Stimulated activated CD4-positive, alpha-beta T cell treated with anti-CD3 and anti-CD28 coated beads, Interleukin-12 subunit alpha, Interleukin-12 subunit beta, amount 100 ng/mL, for 48 hours (primary cell): Measurements from ENCODE around the gene TMCC2.

Source experiments
- DNase-seq, 3 donors: peaks; one replicate each; pipeline ENCODE4 v3.0.0-alpha.2; 2020; ENCODE audit warnings: low read depth in 2 of 3, low spot score in 1 of 3

The TMCC2 gene

GRCh38 chr1:205301842-205302588 lies 74.3 kb downstream of the TMCC2 start:
- no peak for DNase-seq

- DNase-seq = no peak
Observed at GRCh38 chr1:205303247-205303888, 75.6 kb downstream of the TMCC2 start.

GRCh38 chr1:205304046-205304694 lies 76.4 kb downstream of the TMCC2 start:
- no peak for DNase-seq

- DNase-seq = no peak
Observed at GRCh38 chr1:205304695-205305070, 76.9 kb downstream of the TMCC2 start.

GRCh38 chr1:205306929-205307566 lies 79.3 kb downstream of the TMCC2 start:
- DNase-seq = no peak

DNA sequence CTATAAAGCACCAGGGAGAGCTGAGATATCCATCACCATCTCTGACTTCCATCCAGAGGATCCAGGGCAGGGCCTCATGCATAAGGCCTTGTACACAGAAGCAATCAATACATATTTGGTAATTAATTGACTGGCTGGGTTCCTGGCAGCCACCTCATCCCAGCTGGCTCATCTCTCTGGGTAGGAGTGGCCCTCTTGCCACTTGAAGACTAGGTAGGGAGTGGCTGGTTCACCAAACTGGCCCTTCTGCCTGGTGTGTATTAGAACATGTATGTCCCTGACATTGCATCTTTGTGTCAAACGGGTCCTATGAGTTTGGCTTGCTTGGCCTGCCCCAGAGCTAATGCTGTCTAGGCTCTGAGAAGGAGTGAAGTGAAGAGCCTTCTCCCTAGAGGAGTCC lies 82.0 kb downstream of the TMCC2 start:
- DNase-seq = no peak

- DNase-seq = no peak
Observed at GRCh38 chr1:205310976-205311704, 83.4 kb downstream of the TMCC2 start.

- DNase-seq = no peak
Observed at GRCh38 chr1:205312866-205313562, 85.3 kb downstream of the TMCC2 start.

- DNase-seq = no peak
Observed at GRCh38 chr1:205313563-205314308, 86.0 kb downstream of the TMCC2 start.

GRCh38 chr1:205315008-205315618 lies 87.4 kb downstream of the TMCC2 start:
- DNase-seq = no peak

- no peak for DNase-seq
Observed at GRCh38 chr1:205316161-205316566, 88.4 kb downstream of the TMCC2 start.

DNA sequence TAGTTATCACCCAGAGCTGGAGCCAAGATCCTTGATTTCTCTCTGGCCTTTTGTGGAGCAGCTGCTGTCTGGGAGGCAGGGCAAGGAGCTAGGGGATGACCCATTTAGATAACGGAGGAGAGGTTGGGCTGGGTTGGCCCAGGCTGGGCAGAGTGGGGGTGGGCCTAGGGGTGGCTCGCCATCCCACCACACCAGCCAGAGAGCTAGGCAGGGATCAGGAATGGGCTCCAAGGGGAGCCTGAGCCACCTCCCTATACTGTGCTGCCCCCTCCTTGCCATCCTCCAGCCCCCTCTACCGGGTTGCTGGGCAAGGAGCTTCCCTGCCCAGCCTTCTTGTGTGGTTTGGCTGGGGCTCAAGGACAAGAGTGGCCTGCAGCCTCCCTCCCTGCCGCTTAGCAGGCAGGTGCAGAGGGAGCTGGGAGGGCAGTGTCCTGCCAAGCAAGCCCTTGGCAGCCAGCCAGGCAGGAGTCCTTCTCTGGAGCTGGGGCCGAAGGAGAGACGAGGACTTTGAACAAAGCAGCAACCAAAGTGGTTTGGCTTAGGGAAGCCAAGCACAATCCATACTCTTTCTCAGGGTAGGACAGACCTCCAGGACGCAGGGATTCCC lies 89.7 kb downstream of the TMCC2 start:
- no peak for DNase-seq

DNA sequence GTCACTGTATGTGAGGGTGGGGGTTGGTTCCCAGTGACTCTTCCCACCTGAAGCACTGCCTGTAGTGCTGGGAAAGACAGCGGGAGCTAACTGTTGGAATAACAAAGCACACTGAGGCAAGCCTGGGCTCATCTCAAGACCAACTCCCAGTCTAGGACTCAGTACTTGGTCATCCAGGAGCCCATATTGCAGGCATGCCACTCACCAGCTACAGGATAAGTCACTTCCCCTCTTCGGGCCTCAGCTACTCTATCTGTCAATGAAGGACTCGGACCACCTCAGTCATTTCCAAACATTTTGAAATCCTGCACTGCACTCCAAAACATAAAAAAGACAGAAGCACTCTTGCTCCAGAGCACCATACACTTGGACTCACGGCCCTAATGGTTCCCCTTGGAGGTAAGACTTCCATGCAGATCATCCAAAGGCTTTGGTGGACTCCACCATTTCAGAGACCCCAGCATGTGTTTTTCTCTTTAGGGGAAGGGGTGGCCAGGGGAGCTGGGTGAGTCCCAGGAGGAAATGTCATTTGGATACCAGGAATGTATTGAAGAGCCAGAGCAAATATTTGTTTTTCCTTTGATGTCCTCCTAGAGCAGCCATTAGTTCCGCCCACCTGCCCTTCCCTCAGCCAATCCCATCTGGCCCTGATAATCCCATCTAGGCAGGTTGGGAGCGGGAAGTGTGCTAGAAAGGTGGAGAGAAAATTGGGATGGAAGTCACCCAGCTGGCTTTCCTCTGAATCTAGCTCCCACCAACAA lies 90.7 kb downstream of the TMCC2 start:
- no peak for DNase-seq

DNA sequence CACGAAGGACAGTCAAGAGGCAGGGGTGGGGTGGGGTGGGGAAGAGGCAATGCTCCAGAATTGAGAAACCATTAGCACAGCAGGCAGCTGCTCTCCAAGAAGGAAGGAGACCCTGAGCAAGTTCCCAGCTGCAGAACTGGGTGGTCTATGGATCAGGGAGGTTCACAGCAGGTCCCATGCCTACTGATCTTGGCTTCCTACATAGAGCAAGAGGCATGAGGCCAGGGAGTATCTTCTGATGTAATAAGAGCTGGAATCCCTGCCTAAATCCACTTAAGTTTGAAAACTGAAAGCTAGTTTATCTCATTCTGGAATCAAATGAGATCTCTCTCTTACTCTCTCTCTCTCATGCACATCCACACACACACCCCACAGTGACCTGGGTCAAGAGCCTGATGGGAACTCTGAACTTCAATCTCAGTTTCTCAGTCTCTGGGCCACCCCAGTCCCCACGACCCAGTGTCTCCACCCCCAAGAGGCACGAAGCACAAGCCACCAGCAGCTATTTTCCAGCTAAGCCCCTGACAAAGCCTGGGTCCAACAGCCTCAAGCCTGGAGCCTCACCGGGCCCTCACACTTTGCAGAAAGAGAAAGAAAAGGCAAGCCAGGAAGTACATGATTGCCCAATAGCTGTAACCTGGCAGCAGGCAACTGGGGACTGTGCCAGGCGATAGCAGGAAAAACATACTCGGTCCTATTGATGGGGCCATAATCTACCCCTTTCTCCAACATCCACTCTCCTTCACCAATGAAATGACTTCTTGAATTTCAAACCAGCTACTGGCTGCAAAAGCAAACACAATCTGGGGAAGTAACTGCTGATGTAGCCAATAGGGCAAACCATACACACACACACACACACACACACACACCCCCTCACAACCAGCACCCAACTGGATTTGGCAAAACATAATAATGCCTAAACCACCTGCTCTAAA lies 91.6 kb downstream of the TMCC2 start:
- DNase-seq = no peak

GRCh38 chr1:205321162-205321958 lies 93.6 kb downstream of the TMCC2 start, which contains the start of gene NUAK2:
TSS of gene NUAK2 (minus strand) at chr1:205321745. CDS start at chr1:205321628, 117 bp downstream.
- DNase-seq = peak; percentile 60 to 81 (median 77)

- DNase-seq = no peak
Observed at GRCh38 chr1:205321959-205322283, 94.2 kb downstream of the TMCC2 start.
